Fibroblast of lung (primary cell): ENCODE measurements around the gene G3BP2. TPM values are rescaled to one million over a fixed set of nuclear protein-coding genes. Genes with fewer than 3 reads are reported as not detected.
A peak's percentile ranks its signal among the peaks of the same experiment; 100 is the strongest.

Experiments used
- DNase-seq, 2 donors: peaks; one replicate each; pipeline versions ENCODE4 v3.0.0 to v3.0.0-alpha.2; 2010; ENCODE audit warnings: low read depth in 2 of 2
- H2AFZ ChIP-seq: 2 replicates; pipeline ENCODE4 v1.5.1; 2012; ENCODE audit warnings: low read length, control low read depth, inconsistent platforms
- H3K27ac ChIP-seq: 2 replicates; pipeline ENCODE4 v1.5.1; 2011; ENCODE audit warnings: low read length, control low read depth; ENCODE audit not compliant: insufficient read depth
- H3K27me3 ChIP-seq: 2 replicates; pipeline ENCODE4 v1.5.1; 2011; ENCODE audit warnings: mild to moderate bottlenecking, low read length; ENCODE audit not compliant: control insufficient read depth, insufficient read depth
- H3K36me3 ChIP-seq: 2 replicates; pipeline ENCODE4 v1.5.1; 2011; ENCODE audit warnings: low read length; ENCODE audit not compliant: control insufficient read depth, insufficient read depth
- H3K4me1 ChIP-seq: 2 replicates; pipeline ENCODE4 v1.5.1; 2011; ENCODE audit warnings: low read length; ENCODE audit not compliant: control insufficient read depth, insufficient read depth; ENCODE audit errors: extremely low read depth
- H3K4me2 ChIP-seq: 2 replicates; pipeline ENCODE4 v1.5.1; 2011; ENCODE audit warnings: low read length, control low read depth; ENCODE audit not compliant: insufficient read depth; ENCODE audit errors: extremely low read depth
- H3K4me3 ChIP-seq, 4 experiments: fragments of 200-600 bp in 1 of 4; sonication (generic) in 1 of 4; replicated peaks in 1 of 4; 2 replicates each; pipeline ENCODE4 v1.5.1; 2011 to 2016; ENCODE audit warnings: low read length in 4 of 4, low read depth in 3 of 4, mild to moderate bottlenecking in 3 of 4, control low read depth in 2 of 4, inconsistent platforms in 1 of 4, mixed read lengths in 1 of 4; ENCODE audit not compliant: insufficient read depth in 1 of 4; ENCODE audit errors: control extremely low read depth in 1 of 4
- H3K79me2 ChIP-seq: 2 replicates; pipeline ENCODE4 v1.5.1; 2012; ENCODE audit warnings: mild to moderate bottlenecking, low read length, inconsistent platforms; ENCODE audit not compliant: control insufficient read depth, insufficient read depth
- H3K9ac ChIP-seq: 2 replicates; pipeline ENCODE4 v1.5.1; 2011; ENCODE audit warnings: mild to moderate bottlenecking, low read length, control low read depth; ENCODE audit not compliant: insufficient read depth
- H3K9me3 ChIP-seq: 2 replicates; pipeline ENCODE4 v1.5.1; 2012; ENCODE audit warnings: low read depth, low read length; ENCODE audit not compliant: control insufficient read depth, insufficient read depth
- H4K20me1 ChIP-seq: 2 replicates; pipeline ENCODE4 v1.5.1; 2011; ENCODE audit warnings: low read length; ENCODE audit not compliant: control insufficient read depth, insufficient read depth; ENCODE audit errors: extremely low read depth
- EZH2 ChIP-seq: IDR thresholded peaks from 2 replicates; pipeline ENCODE4 v1.5.1; 2012; ENCODE audit warnings: low read length, control low read depth, mild to moderate bottlenecking; ENCODE audit errors: missing control alignments
- polyA plus RNA-seq, 2 donors: library from polyadenylated mRNA; depleted of rRNA in 1 of 2; stranded (reverse) in 1 of 2; unstranded in 1 of 2; fragments of >200 nt; gene quantifications; 2 replicates each; pipeline ENCODE4 v1.2.1, GENCODE V29; 2011 to 2012; ENCODE audit warnings: missing spikeins in 1 of 2
- total RNA-seq: library from RNA; depleted of rRNA; stranded (reverse); fragments of >200 nt; gene quantifications from 2 replicates; pipeline ENCODE4 v1.2.1, GENCODE V29; 2014
- TF ChIP-seq, protein P1 (sequence below), 2 donors: IDR thresholded peaks in 1 of 2; conservative IDR thresholded peaks in 1 of 2; 1 replicate in 1 of 2; 2 replicates in 1 of 2; pipeline ENCODE4 v1.5.1; 2011 to 2012; ENCODE audit warnings: low read length in 2 of 2, control low read depth in 1 of 2, inconsistent platforms in 1 of 2, low read depth in 1 of 2, mild to moderate bottlenecking in 1 of 2

G3BP2 gene
- total and polyA plus RNA-seq, 2 donors (not counting 1 experiment from before 2014, with no cell fraction given), result 143 TPM

DNA sequence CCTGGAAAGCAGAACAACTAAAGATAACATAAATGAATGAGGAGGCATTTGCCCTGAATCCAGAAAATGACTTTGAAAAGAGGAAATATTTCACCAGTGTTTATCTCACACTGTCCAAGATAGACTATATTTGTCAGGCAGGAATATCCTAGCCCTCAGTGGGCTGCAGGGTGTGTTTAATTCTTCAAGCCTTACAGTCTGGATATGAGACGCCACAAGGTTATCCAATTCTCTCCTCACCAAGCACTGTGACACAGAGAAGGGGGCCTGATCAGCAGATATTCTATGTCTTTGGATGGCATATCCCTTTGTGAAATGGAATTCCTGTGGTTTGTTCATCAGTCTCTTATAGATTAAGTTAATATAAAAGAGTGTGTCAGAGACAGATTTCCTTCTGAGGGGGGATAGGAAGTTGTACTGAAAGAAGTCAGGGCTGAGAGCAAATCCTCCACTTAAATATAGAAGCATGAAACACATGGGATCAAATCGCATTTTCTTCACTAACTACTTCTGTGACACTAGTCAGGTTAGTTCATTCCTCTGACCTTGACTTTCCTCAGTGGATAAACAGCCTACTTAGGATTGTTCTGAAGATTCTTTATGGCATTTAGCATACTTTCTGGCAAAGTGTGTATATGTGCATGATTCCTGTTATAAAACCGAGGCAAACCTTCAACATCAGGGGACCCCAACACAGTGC, 6.8 kb upstream of the G3BP2 start:
- peak in 1 of 2 donors; percentile 17 for DNase-seq
- H3K27ac ChIP-seq, result no peak overlapping the region
- no peaks in the 10 kb centered on the region for H3K4me1 ChIP-seq
- H3K4me3 ChIP-seq, result no peak overlapping the region
- H3K79me2 ChIP-seq, result no peaks in the 10 kb centered on the region
- no peaks in the 10 kb centered on the region for H3K9me3 ChIP-seq
- no peak overlapping the region for H3K4me2 ChIP-seq
- H3K9ac ChIP-seq, result no peak overlapping the region
- no peak for TF ChIP-seq EZH2
- TF ChIP-seq, protein P1, sequence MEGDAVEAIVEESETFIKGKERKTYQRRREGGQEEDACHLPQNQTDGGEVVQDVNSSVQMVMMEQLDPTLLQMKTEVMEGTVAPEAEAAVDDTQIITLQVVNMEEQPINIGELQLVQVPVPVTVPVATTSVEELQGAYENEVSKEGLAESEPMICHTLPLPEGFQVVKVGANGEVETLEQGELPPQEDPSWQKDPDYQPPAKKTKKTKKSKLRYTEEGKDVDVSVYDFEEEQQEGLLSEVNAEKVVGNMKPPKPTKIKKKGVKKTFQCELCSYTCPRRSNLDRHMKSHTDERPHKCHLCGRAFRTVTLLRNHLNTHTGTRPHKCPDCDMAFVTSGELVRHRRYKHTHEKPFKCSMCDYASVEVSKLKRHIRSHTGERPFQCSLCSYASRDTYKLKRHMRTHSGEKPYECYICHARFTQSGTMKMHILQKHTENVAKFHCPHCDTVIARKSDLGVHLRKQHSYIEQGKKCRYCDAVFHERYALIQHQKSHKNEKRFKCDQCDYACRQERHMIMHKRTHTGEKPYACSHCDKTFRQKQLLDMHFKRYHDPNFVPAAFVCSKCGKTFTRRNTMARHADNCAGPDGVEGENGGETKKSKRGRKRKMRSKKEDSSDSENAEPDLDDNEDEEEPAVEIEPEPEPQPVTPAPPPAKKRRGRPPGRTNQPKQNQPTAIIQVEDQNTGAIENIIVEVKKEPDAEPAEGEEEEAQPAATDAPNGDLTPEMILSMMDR (conservative IDR thresholded peaks at IDR 0.05 in 1 of 2, IDR thresholded peaks at IDR 0.05 in 1 of 2; ENCODE audit: low read depth in 1 of 2, low read length in 2 of 2), result no peak
- no peaks in the 10 kb centered on the region for H4K20me1 ChIP-seq
- H3K36me3 ChIP-seq, result no peaks in the 10 kb centered on the region
- no peak overlapping the region for H2AFZ ChIP-seq
- H3K27me3 ChIP-seq, result no peaks in the 10 kb centered on the region

DNA sequence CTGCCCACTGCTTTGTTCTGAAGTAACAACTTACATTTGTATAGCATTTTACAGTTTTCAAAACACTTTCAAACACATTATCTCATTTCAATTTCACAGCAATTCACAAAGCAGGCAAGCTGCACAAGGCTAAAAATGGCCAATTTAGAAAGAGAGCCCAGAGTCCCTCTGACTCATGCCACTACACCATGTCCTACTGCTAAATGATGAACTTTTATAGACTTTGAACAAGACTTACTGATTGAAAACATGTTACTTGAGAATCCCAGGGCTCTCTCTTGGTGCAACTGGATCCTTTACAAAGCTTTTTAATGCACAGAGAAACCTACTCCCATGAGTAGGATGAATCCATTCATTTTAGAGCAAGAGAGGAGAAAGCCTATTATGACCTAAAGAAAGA, 5.8 kb upstream of the G3BP2 start:
- peaks cover under 1% of the 10 kb centered on the region for H3K4me1 ChIP-seq
- no peak for DNase-seq
- no peak overlapping the region for H3K9ac ChIP-seq

DNA sequence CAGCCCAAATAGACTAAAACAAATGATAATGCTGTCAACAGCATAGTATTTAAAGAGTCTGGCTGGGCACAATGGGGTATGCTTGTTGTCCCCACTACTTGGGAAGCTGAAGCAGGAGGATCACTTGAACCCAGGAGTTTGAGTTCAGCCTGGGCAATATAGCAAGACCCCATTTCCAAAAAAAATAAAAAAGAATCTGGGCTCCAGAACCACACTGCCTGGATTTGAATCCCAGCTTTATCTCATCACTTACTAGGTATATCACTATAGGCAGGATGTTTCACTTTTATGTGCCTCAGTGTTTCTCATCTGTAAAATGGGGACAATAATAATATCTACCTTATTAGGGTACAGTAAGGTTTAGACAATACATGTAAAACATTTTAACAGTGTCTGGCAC, 5.3 kb upstream of the G3BP2 start:
- no peak for TF ChIP-seq EZH2
- TF ChIP-seq, protein P1 (conservative IDR thresholded peaks at IDR 0.05 in 1 of 2, IDR thresholded peaks at IDR 0.05 in 1 of 2; ENCODE audit: low read depth in 1 of 2, low read length in 2 of 2), result no peak

More for the DNA sequence above, 5.8 kb upstream of the G3BP2 start:
- no peaks in the 10 kb centered on the region for H3K27me3 ChIP-seq
- no peaks in the 10 kb centered on the region for H3K79me2 ChIP-seq
- H3K9me3 ChIP-seq, result no peaks in the 10 kb centered on the region
- H3K27ac ChIP-seq, result no peak overlapping the region
- H3K4me3 ChIP-seq, result no peak overlapping the region
- TF ChIP-seq, protein P1 (conservative IDR thresholded peaks at IDR 0.05 in 1 of 2, IDR thresholded peaks at IDR 0.05 in 1 of 2; ENCODE audit: low read depth in 1 of 2, low read length in 2 of 2), result no peak
- TF ChIP-seq EZH2, result no peak
- no peak overlapping the region for H3K4me2 ChIP-seq
- no peaks in the 10 kb centered on the region for H3K36me3 ChIP-seq
- H2AFZ ChIP-seq, result no peak overlapping the region
- H4K20me1 ChIP-seq, result no peaks in the 10 kb centered on the region

More for the DNA sequence above, 5.3 kb upstream of the G3BP2 start:
- Histone ChIP-seq H3K27ac (no peak overlapping the region), H3K79me2 (no peaks in the 10 kb centered on the region), H3K36me3 (no peaks in the 10 kb centered on the region), H3K9ac (no peak overlapping the region), H3K4me1 (peaks cover 3% of the 10 kb centered on the region), H3K4me3 (no peak overlapping the region), H3K4me2 (no peak overlapping the region), H2AFZ (no peak overlapping the region), H4K20me1 (no peaks in the 10 kb centered on the region), H3K9me3 (no peaks in the 10 kb centered on the region), H3K27me3 (no peaks in the 10 kb centered on the region)
- DNase-seq, result no peak
